HG02870 (cell line): ENCODE data around the gene CDC42BPB.

ENCODE experiments used
- ATAC-seq: cut with Tn5 transposase; IDR thresholded peaks from one replicate; pipeline ENCODE4 v1.9.1; 2021; ENCODE audit warnings: mild to moderate bottlenecking, moderate library complexity; ENCODE audit not compliant: unreplicated experiment

The CDC42BPB gene

GRCh38 chr14:103094406-103095209 is 37.3 kb upstream of the CDC42BPB start, which contains the start of gene EXOC3L4:
EXOC3L4 (plus strand) TSS chr14:103094725; CDS start chr14:103100220, 5,495 bp downstream.
- no peak for ATAC-seq

- no peak for ATAC-seq
Measured at GRCh38 chr14:103093856-103094405, 36.6 kb upstream of the CDC42BPB start.

- ATAC-seq = no peak
Measured at GRCh38 chr14:103091883-103092222, 34.5 kb upstream of the CDC42BPB start.

GRCh38 chr14:103091041-103091882 is 33.9 kb upstream of the CDC42BPB start:
- ATAC-seq = no peak

- ATAC-seq = no peak
Measured at GRCh38 chr14:103090481-103091020, 33.2 kb upstream of the CDC42BPB start.

GRCh38 chr14:103089386-103090335 is 32.3 kb upstream of the CDC42BPB start:
- ATAC-seq = no peak

GRCh38 chr14:103088921-103089320 is 31.6 kb upstream of the CDC42BPB start:
- no peak for ATAC-seq

- ATAC-seq = no peak
Measured at GRCh38 chr14:103087343-103087835, 30.0 kb upstream of the CDC42BPB start.

- ATAC-seq = no peak
Measured at GRCh38 chr14:103086771-103087342, 29.5 kb upstream of the CDC42BPB start.

- no peak for ATAC-seq
Measured at GRCh38 chr14:103085106-103086091, 28.1 kb upstream of the CDC42BPB start.

- no peak for ATAC-seq
Measured at GRCh38 chr14:103084021-103084919, 26.9 kb upstream of the CDC42BPB start, which contains the start of gene LBHD2. LBHD2 (plus strand) TSS chr14:103084210; CDS start chr14:103086013, 1,803 bp downstream.

GRCh38 chr14:103081951-103082350 is 24.6 kb upstream of the CDC42BPB start:
- no peak for ATAC-seq

- no peak for ATAC-seq
Measured at GRCh38 chr14:103078860-103079587, 21.7 kb upstream of the CDC42BPB start.

- ATAC-seq = no peak
Measured at GRCh38 chr14:103078420-103078749, 21.0 kb upstream of the CDC42BPB start.

GRCh38 chr14:103074729-103075367 is 17.5 kb upstream of the CDC42BPB start:
- ATAC-seq = no peak
